NCI-H1092 treated with DMSO at 0.1 percent for 48 hours (cell line): ENCODE results near the gene FAT2.

Source experiments
- DNase-seq: peaks from one replicate; lab custom pipeline; 2025; lab: John Stamatoyannopoulos, UW

The FAT2 gene, protein sequence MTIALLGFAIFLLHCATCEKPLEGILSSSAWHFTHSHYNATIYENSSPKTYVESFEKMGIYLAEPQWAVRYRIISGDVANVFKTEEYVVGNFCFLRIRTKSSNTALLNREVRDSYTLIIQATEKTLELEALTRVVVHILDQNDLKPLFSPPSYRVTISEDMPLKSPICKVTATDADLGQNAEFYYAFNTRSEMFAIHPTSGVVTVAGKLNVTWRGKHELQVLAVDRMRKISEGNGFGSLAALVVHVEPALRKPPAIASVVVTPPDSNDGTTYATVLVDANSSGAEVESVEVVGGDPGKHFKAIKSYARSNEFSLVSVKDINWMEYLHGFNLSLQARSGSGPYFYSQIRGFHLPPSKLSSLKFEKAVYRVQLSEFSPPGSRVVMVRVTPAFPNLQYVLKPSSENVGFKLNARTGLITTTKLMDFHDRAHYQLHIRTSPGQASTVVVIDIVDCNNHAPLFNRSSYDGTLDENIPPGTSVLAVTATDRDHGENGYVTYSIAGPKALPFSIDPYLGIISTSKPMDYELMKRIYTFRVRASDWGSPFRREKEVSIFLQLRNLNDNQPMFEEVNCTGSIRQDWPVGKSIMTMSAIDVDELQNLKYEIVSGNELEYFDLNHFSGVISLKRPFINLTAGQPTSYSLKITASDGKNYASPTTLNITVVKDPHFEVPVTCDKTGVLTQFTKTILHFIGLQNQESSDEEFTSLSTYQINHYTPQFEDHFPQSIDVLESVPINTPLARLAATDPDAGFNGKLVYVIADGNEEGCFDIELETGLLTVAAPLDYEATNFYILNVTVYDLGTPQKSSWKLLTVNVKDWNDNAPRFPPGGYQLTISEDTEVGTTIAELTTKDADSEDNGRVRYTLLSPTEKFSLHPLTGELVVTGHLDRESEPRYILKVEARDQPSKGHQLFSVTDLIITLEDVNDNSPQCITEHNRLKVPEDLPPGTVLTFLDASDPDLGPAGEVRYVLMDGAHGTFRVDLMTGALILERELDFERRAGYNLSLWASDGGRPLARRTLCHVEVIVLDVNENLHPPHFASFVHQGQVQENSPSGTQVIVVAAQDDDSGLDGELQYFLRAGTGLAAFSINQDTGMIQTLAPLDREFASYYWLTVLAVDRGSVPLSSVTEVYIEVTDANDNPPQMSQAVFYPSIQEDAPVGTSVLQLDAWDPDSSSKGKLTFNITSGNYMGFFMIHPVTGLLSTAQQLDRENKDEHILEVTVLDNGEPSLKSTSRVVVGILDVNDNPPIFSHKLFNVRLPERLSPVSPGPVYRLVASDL (N-terminal part only)

DNA sequence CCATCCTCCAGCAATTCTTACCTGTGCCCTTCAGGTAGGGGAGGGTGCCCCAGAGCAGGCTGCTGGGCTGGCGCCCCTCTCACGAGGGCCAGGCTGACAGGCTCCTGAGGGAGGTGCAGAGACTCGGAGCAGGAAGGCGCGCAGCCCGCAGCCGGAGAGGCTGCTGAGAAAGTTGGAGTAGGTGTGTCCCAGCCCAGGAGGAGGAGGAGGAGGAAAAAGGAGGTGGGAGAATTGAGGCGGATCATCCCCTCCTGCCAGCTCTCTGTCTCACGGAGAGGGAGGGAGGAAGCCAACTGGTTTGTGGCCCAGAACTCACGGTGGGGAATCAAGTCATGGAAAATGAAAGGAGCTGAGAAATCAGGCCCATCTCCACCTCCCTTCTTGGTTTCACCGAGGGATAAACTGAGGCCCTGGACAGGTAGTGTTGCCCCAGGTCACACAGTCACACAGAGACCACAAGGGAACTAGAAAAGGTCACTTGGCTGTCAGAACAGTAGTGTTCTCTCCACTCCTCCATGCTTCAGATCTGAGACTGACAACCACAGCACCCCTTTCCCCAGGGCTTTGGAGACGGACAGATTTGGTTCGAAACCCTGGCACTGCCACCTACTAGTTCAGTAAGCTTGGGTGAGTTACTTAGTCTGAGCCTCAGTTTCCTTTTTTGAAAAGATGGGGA, at the start of gene FAT2:
Gene FAT2, minus strand, starts transcription at position 188 of the 676 bp plus-strand sequence. CDS start 22,400 bp downstream, outside the sequence.
- DNase-seq: no peak

GRCh38 chr5:151638619-151639018, 47.5 kb upstream of the FAT2 start:
- no peak for DNase-seq

DNA sequence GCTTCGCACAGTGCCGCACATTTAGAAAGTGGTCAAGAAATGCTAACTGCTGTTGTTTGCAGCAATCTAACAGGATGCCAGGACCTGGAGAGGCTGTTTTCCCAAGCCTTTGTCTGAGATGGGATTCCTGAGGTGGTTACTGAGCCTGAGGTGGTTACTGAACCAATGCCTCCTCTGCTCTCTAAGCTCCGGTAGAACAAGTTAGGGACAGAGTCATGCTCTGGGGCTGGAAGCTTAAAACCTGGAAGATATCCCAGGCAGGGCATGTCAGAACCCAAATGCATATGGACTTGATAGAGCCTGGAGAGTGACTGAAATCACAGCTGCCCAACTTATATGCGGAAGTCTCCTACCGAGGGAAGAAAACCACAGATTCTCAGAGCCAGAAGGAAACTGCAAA, 46.5 kb upstream of the FAT2 start:
- no peak for DNase-seq

DNA sequence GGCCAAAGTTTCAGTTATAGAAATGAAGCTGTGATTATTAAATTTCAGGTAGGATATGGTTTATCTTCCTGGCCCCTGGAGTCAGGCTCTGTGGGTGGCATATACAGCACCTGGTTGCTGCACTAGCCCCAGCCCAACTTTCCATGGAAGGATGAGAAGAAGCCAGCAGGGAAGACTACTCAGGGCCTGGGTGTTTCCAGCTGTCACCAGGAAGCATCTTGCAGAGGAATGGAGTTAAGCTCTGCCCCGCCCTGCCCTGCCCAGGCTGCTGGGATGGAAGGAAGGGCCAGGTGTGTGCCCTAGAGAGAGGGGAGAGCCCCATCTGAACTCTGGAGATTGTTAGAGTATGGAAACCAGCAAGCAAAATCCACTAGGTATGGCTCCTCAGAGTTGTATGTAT, 42.8 kb upstream of the FAT2 start:
- no peak for DNase-seq

DNA sequence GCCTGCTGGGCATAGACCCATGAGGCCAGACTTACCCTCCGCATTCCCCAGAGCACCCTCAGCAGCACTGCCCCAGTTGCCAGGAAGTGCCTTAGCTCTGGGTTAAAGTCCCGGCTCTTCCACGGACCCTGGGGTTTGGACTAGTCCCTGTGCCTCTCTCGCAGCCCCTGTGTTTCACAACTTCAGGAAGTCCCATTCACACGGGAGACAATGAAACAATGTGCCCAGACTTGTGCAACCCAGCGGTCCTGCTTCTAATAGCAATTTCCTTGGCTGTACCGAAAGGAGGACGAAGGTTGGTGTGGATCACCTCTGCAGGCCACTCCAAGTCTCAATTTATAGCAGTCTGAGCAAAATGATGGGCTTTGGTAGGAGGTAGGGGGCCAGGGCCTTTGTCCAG, 41.8 kb upstream of the FAT2 start:
- DNase-seq: no peak

- no peak for DNase-seq
Measured at GRCh38 chr5:151632524-151632923, 41.4 kb upstream of the FAT2 start.

- no peak for DNase-seq
Measured at GRCh38 chr5:151631941-151632340, 40.8 kb upstream of the FAT2 start.

- DNase-seq: no peak
Measured at GRCh38 chr5:151630088-151630487, 39.0 kb upstream of the FAT2 start.

- no peak for DNase-seq
Measured at GRCh38 chr5:151628112-151628823, 37.1 kb upstream of the FAT2 start.

DNA sequence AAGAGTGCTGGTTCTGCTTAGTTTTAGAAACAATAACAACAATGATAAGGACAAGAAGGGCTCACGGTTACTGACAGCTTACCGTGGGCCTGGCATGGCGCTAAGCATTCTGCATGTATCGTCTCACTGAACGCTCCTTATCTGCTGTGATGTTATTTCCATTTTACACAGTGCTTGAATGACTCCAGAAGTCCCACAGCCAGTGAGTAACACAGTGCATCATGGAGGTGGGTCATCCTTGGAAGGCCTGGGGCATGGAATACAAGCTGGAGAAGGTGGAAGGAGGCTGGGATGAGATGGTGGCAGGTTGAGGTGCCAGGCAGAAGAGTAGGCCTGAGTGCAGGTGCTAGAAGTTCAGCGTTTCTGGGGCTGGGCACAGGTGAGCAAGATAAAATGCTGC, 36.5 kb upstream of the FAT2 start:
- no peak for DNase-seq

GRCh38 chr5:151625285-151625684, 34.2 kb upstream of the FAT2 start:
- DNase-seq: no peak

- no peak for DNase-seq
Measured at GRCh38 chr5:151624476-151624875, 33.3 kb upstream of the FAT2 start.

DNA sequence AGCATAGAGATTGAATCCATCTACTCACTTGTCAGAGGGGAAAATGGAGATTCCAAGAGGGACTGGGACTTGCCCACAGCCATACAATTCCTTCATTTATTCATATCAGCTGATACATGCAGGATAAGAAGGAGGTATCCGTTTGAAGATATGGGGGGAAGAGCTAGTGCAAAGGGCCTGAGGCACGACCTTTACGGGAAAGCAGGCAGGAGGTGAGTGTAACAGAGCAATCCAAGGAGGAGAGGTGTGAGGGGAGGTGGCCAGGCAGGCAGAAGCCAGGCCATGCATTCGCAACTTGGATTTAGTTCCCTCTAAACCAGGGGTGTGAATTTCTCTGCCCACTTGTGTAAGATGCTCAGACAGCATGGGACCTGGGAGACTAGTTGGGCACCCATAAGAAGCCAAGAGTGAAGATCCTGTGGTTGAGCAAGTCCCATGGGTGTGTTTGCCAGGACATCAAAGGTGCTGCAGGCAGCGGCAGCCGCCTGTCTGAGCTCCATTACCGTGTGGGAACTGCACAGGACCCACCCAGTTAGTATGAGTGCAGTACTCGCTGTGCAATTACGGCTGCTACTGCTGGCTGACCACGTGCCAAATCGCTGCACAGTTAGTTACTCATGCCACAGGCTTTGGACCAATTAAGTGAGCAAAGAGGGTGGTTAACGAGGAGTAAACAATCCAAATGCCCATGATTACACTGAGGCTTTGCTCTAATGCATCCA, 31.4 kb upstream of the FAT2 start:
- peak; percentile 22 for DNase-seq

DNA sequence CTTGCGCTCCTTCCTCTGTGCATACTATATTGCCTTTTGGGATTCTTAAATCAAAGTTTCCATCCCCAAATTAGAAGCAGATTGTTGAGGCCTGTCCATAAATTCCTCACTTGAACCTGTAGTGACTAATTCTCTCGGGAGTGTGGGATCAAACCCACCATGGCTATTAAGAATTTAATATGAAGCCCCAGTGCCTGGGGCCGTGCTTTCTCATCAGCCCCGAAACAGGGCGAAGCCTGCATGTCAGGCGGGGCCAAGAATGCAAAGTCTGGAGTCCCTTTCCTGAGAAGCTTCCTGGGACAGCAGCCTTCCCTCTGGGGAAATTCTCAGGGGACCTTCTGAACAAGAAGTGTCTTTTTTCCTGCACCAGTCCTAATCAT, 29.3 kb upstream of the FAT2 start:
- DNase-seq: no peak

- DNase-seq: no peak
Measured at GRCh38 chr5:151619812-151620460, 28.8 kb upstream of the FAT2 start.

DNA sequence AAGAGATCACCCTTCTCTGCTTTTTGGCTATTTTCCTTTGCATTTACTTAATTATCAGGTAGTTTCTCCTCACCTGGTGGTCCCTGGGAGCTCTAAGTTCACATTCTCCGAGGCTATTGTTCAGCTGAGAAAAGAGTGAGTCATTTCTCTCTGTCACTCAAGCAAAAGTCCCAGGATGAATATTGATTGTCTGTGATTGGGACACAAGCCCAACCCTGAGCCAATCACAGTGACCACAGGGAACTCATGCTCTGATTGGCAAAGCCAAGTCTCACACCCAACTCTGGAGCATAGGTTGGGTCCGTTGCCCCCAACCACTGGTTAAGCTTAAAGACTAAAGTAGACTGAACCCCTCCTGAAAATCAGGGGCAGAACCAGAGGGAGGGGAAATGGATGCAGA, 27.8 kb upstream of the FAT2 start:
- DNase-seq: no peak

DNA sequence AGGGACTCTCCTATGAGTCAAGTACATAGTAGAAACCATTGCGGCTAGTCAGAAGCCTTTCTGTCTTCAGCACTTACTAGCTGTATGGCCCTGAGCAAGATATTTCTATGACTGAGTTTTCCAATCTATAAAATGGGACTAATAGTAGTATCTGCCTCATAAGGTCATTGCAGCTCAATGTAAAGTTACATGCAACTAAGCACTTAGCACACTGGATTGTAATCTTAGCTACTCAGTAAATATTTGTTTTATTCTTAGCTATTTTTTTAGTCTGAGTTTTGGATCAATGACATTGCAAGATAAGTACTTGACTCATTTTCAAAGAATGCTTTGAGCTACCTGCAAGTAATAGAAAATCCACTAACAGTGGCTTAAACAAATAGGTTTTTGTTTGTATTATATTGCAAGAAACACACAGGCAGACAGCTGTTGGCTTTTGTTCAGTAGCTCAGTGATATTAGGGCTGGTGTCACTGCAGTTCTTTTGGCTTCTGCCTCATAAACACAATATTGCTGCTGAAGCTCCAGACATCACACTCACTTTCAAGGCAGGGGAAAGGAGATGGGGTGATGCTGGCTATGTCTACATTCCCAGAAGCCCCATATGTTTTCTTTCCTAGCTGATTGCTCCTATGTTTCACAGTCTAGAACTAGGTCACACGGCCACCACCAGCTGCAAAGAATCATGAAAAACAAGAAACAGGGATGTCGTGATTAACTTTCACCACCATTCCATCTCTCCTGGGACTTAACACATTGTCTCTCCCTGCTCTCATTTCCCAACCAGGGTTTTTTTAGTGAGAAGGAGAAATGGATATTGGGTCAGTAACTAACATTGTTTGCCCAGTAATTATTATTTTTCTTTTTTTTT, 26.9 kb upstream of the FAT2 start:
- no peak for DNase-seq

GRCh38 chr5:151617383-151617840, 26.3 kb upstream of the FAT2 start:
- no peak for DNase-seq

DNA sequence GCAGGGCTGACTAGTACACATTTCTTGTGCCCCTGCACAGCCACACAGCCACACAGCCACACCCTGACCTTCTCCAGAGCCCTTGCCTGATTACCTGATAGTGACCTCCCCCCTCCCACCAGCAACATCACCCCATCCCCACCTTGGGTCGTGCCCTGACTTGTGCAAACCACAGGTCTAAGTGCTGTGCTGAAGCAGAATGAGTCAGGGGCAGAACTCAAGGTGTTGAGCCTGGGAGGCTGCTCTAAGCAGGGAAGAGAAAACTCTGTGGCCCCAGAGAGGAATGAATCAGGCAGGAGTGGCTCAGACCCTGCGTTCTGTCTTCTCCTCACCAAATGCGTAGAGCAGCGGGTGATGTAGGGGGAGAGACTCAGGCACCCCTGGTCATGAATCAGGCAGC, 24.3 kb upstream of the FAT2 start:
- no peak for DNase-seq
